Smooth muscle cell (in vitro differentiated cells): ENCODE measurements around the gene JAML. TPM values are rescaled to one million over a fixed set of nuclear protein-coding genes. Genes with fewer than 3 reads are reported as not detected.

ENCODE experiments used
- DNase-seq: peaks from one replicate; lab custom pipeline; 2025; ENCODE audit not compliant: unreplicated experiment; lab: John Stamatoyannopoulos, UW
- H2AFZ ChIP-seq: fragments of 200-600 bp; sonication (generic); 2 replicates; pipeline ENCODE4 v1.6.0; 2016; ENCODE audit warnings: antibody characterized with exemption, low read depth, mild to moderate bottlenecking
- H3F3A ChIP-seq: fragments of 200-600 bp; sonication (generic); 2 replicates; pipeline ENCODE4 v1.6.0; 2017; ENCODE audit warnings: antibody characterized with exemption, low read depth
- H3K27ac ChIP-seq: fragments of 200-600 bp; sonication (generic); 2 replicates; pipeline ENCODE4 v1.5.1; 2016; ENCODE audit warnings: low read depth, mild to moderate bottlenecking
- H3K27me3 ChIP-seq: fragments of 200-600 bp; sonication (generic); 2 replicates; pipeline ENCODE4 v1.6.1; 2016; ENCODE audit warnings: low read depth, mild to moderate bottlenecking
- H3K36me3 ChIP-seq: fragments of 200-600 bp; sonication (generic); 2 replicates; pipeline ENCODE4 v1.5.1; 2016; ENCODE audit warnings: low read depth
- H3K4me1 ChIP-seq: fragments of 200-600 bp; sonication (generic); 2 replicates; pipeline ENCODE4 v1.5.1; 2016; ENCODE audit warnings: low read depth
- H3K4me2 ChIP-seq: fragments of 200-600 bp; sonication (generic); 2 replicates; pipeline ENCODE4 v1.6.0; 2016; ENCODE audit warnings: mild to moderate bottlenecking
- H3K4me3 ChIP-seq: fragments of 200-600 bp; sonication (generic); 2 replicates; pipeline ENCODE4 v1.5.1; 2016; ENCODE audit warnings: mild to moderate bottlenecking
- H3K79me2 ChIP-seq: fragments of 200-600 bp; sonication (generic); 2 replicates; pipeline ENCODE4 v1.6.0; 2016; ENCODE audit warnings: low read depth, mild to moderate bottlenecking
- H3K9ac ChIP-seq: fragments of 200-600 bp; sonication (generic); 2 replicates; pipeline ENCODE4 v1.6.0; 2016; ENCODE audit warnings: low read depth
- H3K9me3 ChIP-seq: fragments of 200-600 bp; sonication (generic); replicated peaks from 2 replicates; pipeline ENCODE4 v1.5.1; 2016; ENCODE audit warnings: low read depth
- H4K20me1 ChIP-seq: fragments of 200-600 bp; sonication (generic); 2 replicates; pipeline ENCODE4 v1.6.0; 2016; ENCODE audit warnings: low read depth
- CTCF ChIP-seq: fragments of 200-600 bp; sonication (generic); IDR thresholded peaks from 2 replicates; pipeline ENCODE4 v1.5.1; 2017; ENCODE audit warnings: borderline replicate concordance, mild to moderate bottlenecking, antibody characterized with exemption; ENCODE audit not compliant: insufficient read depth, poor library complexity, severe bottlenecking
- WGBS: methylation state at CpG from one replicate; pipeline ENCODE4 v1.1.7; 2016; ENCODE audit warnings: low lambda C conversion rate; 5-methylcytosine and 5-hydroxymethylcytosine counted together
- polyA plus RNA-seq: library from polyadenylated mRNA; unstranded; fragments of >200 nt; fragmentation: Nextera tagmentation; extraction: Ambion mirVana; gene quantifications from 2 replicates; pipeline ENCODE4 v1.2.1, GENCODE V29; 2016
- total RNA-seq: library from RNA; depleted of rRNA; stranded (reverse); fragments of >200 nt; gene quantifications from 2 replicates; pipeline ENCODE4 v1.2.3, GENCODE V29; 2014

The JAML gene
- total and polyA plus RNA-seq, 2 experiments from 2014 or later, result not detected

- TF ChIP-seq CTCF, result no peak
- H3K27ac ChIP-seq, result no peak within 1 kb of the TSS
- peak within 1 kb of the TSS; percentile 88 for H2AFZ ChIP-seq
- H3K36me3 ChIP-seq, result no peaks in the 10 kb centered on the region
- WGBS, result 2% methylated on average over 51 of the region's 88 CpGs
- DNase-seq, result peak; percentile 28
- H3K9ac ChIP-seq, result no peak within 1 kb of the TSS
- H3K9me3 ChIP-seq, result no peaks in the 10 kb centered on the region
- peaks cover 97% of the 10 kb centered on the region for H3K27me3 ChIP-seq
- H3K4me3 ChIP-seq, result peak within 1 kb of the TSS; percentile 66
- peak within 1 kb of the TSS; percentile 96 for H3K4me2 ChIP-seq
- no peaks in the 10 kb centered on the region for H4K20me1 ChIP-seq
- no peaks in the 10 kb centered on the region for H3F3A ChIP-seq
- no peaks in the 10 kb centered on the region for H3K79me2 ChIP-seq
- H3K4me1 ChIP-seq, result peaks cover 26% of the 10 kb centered on the region
Observed at GRCh38 chr11:118152552-118153471, 72.0 kb downstream of the JAML start, which contains the start of gene SCN4B. SCN4B (minus strand) TSS chr11:118152823; CDS start chr11:118152673, 150 bp downstream.

- no peak for TF ChIP-seq CTCF
- no peaks in the 10 kb centered on the region for H3K9me3 ChIP-seq
- WGBS, result 11% methylated on average over 16 of the region's 16 CpGs
- H3F3A ChIP-seq, result no peaks in the 10 kb centered on the region
- peak overlapping the region; percentile 96 for H3K4me2 ChIP-seq
- H2AFZ ChIP-seq, result peak overlapping the region; percentile 88
- H4K20me1 ChIP-seq, result no peaks in the 10 kb centered on the region
- H3K4me3 ChIP-seq, result peak overlapping the region; percentile 66
- H3K79me2 ChIP-seq, result no peaks in the 10 kb centered on the region
- no peak overlapping the region for H3K9ac ChIP-seq
- no peak overlapping the region for H3K27ac ChIP-seq
- DNase-seq, result no peak
- peaks cover 90% of the 10 kb centered on the region for H3K27me3 ChIP-seq
- no peaks in the 10 kb centered on the region for H3K36me3 ChIP-seq
- peaks cover 25% of the 10 kb centered on the region for H3K4me1 ChIP-seq
Observed at GRCh38 chr11:118152020-118152551, 72.7 kb downstream of the JAML start.

GRCh38 chr11:118151431-118151830 is 73.4 kb downstream of the JAML start:
- TF ChIP-seq CTCF, result no peak
- Histone ChIP-seq H3K4me1 (peaks cover 18% of the 10 kb centered on the region), H3K36me3 (no peaks in the 10 kb centered on the region), H3K9ac (no peak overlapping the region), H3K9me3 (no peaks in the 10 kb centered on the region), H3K79me2 (no peaks in the 10 kb centered on the region), H3K27ac (no peak overlapping the region), H3K4me3 (no peak overlapping the region), H3K4me2 (no peak overlapping the region), H4K20me1 (no peaks in the 10 kb centered on the region), H2AFZ (no peak overlapping the region), H3F3A (no peaks in the 10 kb centered on the region), H3K27me3 (peaks cover 83% of the 10 kb centered on the region)
- no peak for DNase-seq
- 74% methylated on average over 5 of the region's 5 CpGs for WGBS
